Stimulated activated CD8-positive, alpha-beta memory T cell treated with anti-CD3 and anti-CD28 coated beads, Interleukin-4, amount 100 ng/mL, for 24 hours (primary cell): ENCODE results near the gene VWDE.

Experiments
- DNase-seq: peaks from one replicate; pipeline ENCODE4 v3.0.0-alpha.2; 2020; ENCODE audit warnings: low read depth

Gene VWDE

DNA sequence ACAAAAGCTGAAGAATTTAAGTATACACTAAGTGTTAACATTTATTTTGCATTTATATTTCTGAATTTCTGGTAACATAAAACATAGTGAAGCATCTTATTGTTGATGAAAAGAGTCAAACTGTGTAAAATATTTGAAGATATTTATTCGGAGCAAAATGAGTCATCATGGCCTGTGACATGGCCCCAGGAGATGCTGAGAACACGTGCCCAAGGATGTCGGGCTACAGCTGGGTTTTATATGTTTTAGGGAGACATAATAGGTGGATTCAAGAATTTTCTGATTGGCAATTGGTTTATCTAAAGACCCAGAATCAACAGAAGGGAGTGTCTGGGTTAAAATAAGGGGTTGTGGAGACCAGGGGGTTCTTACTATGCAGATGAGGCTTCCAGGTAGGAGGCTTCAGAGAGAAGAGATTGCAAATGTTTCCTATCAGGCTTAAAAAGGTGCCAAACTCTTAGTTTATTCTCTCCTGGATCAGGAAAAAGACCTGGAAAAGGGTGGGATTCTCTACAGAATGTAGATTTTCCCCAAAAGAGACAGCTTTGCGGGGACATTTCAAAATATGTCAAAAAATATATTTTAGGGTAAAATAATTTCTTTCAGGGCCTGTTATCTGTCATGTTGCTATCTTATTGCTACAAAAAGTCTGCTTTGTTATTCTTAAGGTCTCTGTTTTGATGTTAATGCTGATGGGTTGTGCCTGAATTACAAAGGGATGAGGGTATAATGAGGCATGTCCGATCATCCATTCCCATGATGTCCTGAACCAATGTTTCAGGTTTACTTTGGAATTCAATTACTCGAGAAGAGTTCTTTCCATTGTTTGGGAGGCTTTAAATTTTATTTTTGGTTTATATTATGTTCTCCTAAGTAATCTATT, 74.5 kb downstream of the VWDE start:
- DNase-seq, result no peak

DNA sequence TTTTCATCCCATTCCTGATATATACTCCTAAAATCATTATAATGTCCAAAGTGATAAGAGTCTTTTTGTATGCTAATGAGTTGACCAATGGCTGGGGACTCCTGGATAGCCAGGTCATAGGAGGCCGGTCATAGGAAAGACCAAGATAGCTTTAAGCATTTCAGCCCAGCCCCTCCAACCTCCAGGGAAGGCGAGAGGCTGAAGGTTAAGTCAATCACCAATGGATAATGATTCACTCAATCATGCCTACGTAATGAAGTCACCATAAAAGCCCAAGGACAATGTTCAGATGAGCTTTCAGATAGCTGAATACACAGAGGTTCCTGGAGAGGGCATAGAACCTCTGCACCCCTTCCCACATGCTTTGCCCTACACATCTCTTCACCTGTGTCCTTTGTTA, 75.7 kb downstream of the VWDE start:
- no peak for DNase-seq

DNA sequence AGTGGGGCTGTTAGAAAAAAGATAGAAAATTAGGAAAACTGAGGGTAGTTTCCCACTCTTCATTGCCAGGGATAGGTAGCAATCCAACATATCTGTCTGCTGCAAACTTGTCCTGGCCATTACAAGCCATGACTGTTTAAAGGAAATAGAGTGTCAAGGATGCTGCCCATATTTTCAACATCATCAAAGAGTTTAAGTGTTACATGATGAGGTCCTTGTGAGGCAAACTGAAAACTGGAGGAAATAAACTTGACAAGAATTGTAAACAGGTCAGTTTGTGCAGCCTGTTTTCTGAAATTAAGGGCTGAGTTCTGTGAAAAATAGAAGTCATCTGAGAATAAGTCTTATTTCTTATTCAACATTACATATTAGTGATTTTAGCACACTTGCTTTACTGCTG, 78.0 kb downstream of the VWDE start:
- no peak for DNase-seq

- DNase-seq, result no peak
Measured at GRCh38 chr7:12323415-12323814, 80.2 kb downstream of the VWDE start.

DNA sequence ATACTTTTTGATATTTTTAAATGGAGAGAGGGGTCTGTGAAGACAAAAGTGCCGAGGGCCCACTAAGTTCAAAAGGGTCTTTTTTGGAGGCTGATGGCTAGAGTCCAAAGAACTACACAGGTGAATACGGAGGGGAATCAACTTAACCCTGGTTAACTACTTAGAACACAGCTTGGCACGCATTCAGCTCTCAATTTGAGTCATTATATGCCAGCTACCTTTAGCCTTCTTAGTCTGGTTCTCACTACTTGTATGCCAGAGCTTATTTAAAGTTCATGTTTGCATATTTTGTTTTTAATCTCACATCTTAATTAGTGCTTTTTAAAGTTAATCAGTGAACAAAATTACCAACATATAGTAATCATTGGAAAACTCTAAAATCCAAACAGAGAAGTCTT, 80.8 kb downstream of the VWDE start:
- DNase-seq, result no peak

DNA sequence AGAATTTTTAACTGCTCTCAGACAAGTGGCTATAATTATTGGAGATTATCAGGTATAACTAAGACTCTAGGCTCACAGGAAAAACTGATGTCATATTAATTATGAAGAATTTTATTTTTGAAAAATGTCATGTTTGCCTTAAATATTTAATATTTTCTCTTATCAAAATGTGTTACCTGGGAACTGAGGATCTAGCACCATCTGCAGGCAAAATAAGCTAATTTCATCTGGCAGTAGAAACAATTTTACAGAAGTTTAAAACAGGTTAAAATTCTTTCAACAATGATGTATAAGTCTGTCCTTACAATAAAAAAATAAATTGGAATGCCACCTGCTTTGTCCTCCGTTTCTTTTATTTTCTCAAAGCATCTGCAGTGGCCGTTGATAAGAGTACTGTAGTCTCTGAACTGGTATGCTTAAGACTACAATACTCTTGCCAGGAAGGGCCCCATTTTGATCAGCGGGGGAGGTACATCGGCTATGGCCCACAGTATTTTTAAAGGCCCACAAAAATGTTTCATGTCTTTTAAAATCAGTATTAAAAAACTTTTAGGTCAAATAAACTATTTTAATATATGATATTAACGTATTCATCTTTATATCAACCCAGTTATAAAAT, 81.3 kb downstream of the VWDE start:
- no peak for DNase-seq

GRCh38 chr7:12320987-12321647, 82.5 kb downstream of the VWDE start:
- DNase-seq, result no peak

DNA sequence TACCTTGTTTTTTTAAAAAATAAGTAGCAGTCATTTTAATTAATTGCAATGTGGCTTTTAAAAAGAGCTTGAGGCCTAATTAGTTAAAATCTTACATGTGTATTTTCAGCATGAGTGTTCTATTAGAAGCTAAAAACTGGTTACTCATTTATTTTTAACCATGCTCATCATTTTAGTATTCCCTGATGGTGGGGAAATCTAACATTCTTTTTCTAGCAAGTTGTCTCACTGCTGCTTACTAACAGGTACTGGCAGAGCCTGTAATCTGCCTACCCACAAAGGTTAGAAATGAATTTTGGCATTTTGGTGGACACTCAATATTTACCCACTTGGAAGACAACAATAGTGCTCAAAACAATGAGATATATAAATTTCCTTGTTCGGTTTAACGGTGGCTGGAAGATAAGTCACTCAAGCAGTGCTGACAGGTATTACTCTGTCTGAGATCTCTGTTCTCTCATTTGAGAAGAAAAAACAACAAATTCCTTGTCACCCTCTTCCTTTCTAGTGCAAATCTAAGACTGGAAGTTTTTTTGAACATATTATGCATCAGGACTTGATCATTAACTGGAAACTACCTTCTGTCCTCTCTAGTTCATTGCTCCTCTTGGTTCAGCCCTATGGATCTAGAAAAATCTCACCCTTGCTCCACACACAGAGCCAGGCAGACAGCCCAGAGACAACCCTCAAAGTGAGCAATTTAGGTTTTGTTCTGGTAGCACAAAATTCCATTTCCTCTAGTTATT, 83.3 kb downstream of the VWDE start:
- no peak for DNase-seq

GRCh38 chr7:12317675-12318074, 86.0 kb downstream of the VWDE start:
- DNase-seq, result no peak

- DNase-seq, result no peak
Measured at GRCh38 chr7:12316925-12317324, 86.7 kb downstream of the VWDE start.

- DNase-seq, result no peak
Measured at GRCh38 chr7:12315049-12315448, 88.6 kb downstream of the VWDE start.

- no peak for DNase-seq
Measured at GRCh38 chr7:12314199-12314598, 89.5 kb downstream of the VWDE start.

GRCh38 chr7:12305502-12305901, 98.2 kb downstream of the VWDE start:
- no peak for DNase-seq

DNA sequence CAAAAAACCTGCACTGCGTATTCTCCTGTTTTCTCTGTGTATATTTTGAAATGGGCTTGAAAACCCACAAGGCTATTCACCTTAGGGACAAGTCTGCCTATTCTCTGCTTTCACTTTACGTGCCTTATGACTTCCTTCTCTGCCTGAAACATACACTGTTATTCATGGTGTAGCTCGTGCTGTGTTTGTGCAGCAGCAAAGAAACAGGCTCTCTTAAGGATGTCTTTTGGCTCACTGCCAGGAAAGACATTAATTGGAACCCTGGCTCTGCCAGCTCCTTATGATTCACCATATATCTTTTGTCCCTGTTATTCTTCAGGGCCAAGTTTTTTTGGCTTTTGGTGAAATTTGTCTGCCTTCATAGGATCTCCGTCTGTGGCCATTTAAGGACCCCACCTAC, 100.2 kb downstream of the VWDE start:
- DNase-seq, result no peak

GRCh38 chr7:12303062-12303461, 100.6 kb downstream of the VWDE start:
- DNase-seq, result no peak

GRCh38 chr7:12300415-12300814, 103.2 kb downstream of the VWDE start:
- no peak for DNase-seq

DNA sequence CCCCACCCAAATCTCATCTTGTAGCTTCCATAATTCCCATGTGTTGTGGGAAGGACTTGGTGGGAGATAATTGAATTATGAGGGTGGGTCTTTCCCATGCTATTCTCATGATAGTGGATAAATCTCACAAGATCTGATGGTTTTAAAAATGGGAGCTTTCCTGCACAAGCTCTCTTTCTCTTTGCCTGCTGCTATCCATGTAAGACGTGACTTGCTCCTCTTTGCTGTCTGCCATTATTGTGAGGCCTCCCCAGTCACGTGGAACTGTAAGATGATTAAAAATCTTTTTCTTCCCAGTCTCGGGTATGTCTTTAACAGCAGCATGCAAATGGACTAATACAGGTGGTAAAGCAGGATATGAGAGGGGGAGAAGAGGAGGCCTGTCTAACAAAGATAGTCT, 104.3 kb downstream of the VWDE start:
- DNase-seq, result no peak

DNA sequence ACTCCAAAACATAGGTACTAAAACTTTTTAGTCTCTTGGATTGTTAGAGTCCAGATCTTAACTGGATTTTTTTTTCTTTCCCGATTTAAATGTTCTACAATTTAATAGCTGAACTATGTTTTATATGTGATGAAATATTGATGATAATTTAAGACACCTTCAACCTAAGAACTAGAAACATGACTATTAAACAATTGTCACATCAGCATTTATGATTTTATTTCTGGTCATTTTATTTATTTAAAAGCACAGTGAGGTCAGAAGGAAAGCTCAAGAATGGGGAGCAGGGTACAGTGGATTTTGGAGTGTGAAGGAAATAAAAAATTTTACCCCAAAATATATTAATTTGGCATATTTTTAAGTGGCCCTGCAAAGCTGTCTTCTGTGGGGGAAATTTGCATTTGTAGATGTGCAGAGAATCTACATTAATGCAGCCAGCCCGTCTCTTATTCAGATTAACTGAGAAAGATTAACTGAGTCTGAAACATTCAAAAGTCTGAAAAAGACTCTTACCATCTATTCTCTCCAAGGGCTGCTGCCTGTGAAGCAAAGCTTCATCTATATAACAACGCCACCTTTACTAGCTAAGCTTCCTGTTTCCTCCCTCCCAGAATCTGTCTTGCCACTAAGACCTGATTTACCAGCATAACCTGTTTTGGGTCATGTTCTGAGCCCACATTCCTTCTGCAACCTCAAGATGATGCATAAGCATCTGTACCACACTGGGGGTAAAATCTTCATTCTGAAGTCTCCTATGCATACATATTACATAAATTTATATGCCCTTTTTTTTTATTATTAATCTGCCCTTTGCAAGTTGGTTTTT, 106.2 kb downstream of the VWDE start:
- DNase-seq, result no peak

- no peak for DNase-seq
Measured at GRCh38 chr7:12296051-12296570, 107.6 kb downstream of the VWDE start.

GRCh38 chr7:12294701-12295100, 109.0 kb downstream of the VWDE start:
- DNase-seq, result no peak

- no peak for DNase-seq
Measured at GRCh38 chr7:12291870-12292269, 111.8 kb downstream of the VWDE start.
